Progenitor cell of endocrine pancreas (in vitro differentiated cells): ENCODE measurements around the gene OR3A3. TPM values are rescaled to one million over a fixed set of nuclear protein-coding genes. Genes with fewer than 3 reads are reported as not detected.
"Not testable (repeated sequence)": the region's sequence is repeated elsewhere in the genome, so short reads cannot be mapped to it uniquely, and the experiment has no call there.

Experiments
- DNase-seq: peaks from one replicate; pipeline ENCODE4 v3.0.0; 2021; ENCODE audit warnings: low spot score; ENCODE audit not compliant: unreplicated experiment
- H3K27ac Mint-ChIP-seq: 2 replicates; pipeline ENCODE4 v1.8.0; 2021; ENCODE audit warnings: mild to moderate bottlenecking, moderate library complexity, mixed read lengths
- H3K27me3 Mint-ChIP-seq: 2 replicates; pipeline ENCODE4 v1.8.0; 2021; ENCODE audit warnings: mixed read lengths
- H3K36me3 Mint-ChIP-seq: 2 replicates; pipeline ENCODE4 v1.8.0; 2022; ENCODE audit warnings: mixed read lengths; ENCODE audit not compliant: insufficient read depth
- H3K4me1 Mint-ChIP-seq: 2 replicates; pipeline ENCODE4 v1.8.0; 2021; ENCODE audit warnings: low read depth, mixed read lengths
- H3K4me3 Mint-ChIP-seq: 2 replicates; pipeline ENCODE4 v1.8.0; 2021; ENCODE audit warnings: low read depth, mild to moderate bottlenecking, moderate library complexity, mixed read lengths
- H3K9me3 Mint-ChIP-seq: 2 replicates; pipeline ENCODE4 v1.8.0; 2021; ENCODE audit warnings: low read depth, mixed read lengths
- CTCF ChIP-seq: fragments of 200-600 bp; sonication (generic); IDR thresholded peaks from one replicate; pipeline ENCODE4 v1.5.0; 2021; ENCODE audit warnings: antibody characterized with exemption, mild to moderate bottlenecking; ENCODE audit not compliant: unreplicated experiment
- total RNA-seq: library from RNA; stranded (reverse); gene quantifications from 2 replicates; pipeline ENCODE4 v1.2.1, GENCODE V29; 2021

Gene OR3A3
- total RNA-seq, 1 donor from 2014 or later: not detected

- H3K9me3 Mint-ChIP-seq: peaks cover 36% of the 10 kb centered on the region
- no peak for TF ChIP-seq CTCF
- H3K4me1 Mint-ChIP-seq: no peaks in the 10 kb centered on the region
- no peak overlapping the region for H3K27ac Mint-ChIP-seq
- no peak for DNase-seq
- peaks cover 1% of the 10 kb centered on the region for H3K36me3 Mint-ChIP-seq
- H3K4me3 Mint-ChIP-seq: no peak overlapping the region
- H3K27me3 Mint-ChIP-seq: no peaks in the 10 kb centered on the region
These were observed 4.4 kb downstream of the OR3A3 start for GRCh38 chr17:3415610-3416009.

GRCh38 chr17:3418222-3418621, 7.1 kb downstream of the OR3A3 start:
- Mint-ChIP-seq H3K27ac (no peak overlapping the region), H3K4me3 (no peak overlapping the region), H3K36me3 (no peaks in the 10 kb centered on the region), H3K4me1 (no peaks in the 10 kb centered on the region), H3K27me3 (no peaks in the 10 kb centered on the region), H3K9me3 (peaks cover 38% of the 10 kb centered on the region)
- no peak for DNase-seq
- no peak for TF ChIP-seq CTCF

DNA sequence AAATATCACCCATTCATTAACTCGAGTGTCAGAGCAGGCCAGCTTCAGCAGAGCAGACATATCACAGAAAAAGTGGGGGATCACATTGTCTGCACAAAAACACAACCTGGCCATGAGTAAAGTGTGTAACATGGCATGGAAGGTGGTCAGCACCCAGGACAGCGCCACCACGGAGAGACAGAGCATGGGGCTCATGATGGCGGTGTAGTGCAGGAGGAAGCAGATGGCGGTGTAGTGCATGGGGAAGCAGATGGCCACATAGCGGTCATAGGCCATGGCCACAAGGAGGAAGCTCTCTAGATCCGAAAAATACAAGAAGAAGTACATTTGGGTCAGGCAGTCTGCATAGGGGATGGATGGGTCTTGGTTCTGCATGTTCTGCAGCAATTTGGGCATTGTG, 22.0 kb downstream of the OR3A3 start:
- H3K36me3 Mint-ChIP-seq, H3K4me1 Mint-ChIP-seq, H3K27me3 Mint-ChIP-seq, H3K27ac Mint-ChIP-seq, H3K4me3 Mint-ChIP-seq, DNase-seq: not testable (repeated sequence)
- H3K9me3 Mint-ChIP-seq: peaks cover 33% of the 10 kb centered on the region

DNA sequence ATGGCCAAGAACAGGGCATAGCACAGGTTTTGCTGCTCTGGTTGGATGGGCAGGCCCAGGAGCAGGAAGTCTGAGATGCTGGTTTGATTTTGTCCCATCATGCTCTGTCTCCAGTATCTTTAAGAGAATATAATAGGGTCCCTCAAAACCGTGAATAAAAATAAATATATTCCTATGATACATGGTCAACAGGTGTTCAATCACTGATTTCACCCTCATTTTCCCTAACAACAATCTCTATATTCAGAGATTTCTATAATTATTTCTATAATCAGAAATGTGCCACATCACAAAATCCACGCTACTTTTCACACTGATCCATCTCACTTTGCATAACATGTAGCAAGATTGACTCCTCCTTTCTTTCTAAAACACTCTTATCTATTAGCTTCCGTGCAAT, 22.6 kb downstream of the OR3A3 start, which contains the start of gene OR1E2:
OR1E2 (minus strand) TSS at position 101 of the 400 bp plus-strand sequence; CDS start at position 101, 0 bp downstream.
- H3K36me3 Mint-ChIP-seq: no peaks in the 10 kb centered on the region
- H3K4me1 Mint-ChIP-seq: no peaks in the 10 kb centered on the region
- H3K9me3 Mint-ChIP-seq: peaks cover 28% of the 10 kb centered on the region
- no peak for TF ChIP-seq CTCF
- DNase-seq: no peak
- no peak within 1 kb of the TSS for H3K4me3 Mint-ChIP-seq
- no peak within 1 kb of the TSS for H3K27ac Mint-ChIP-seq
- peaks cover 10% of the 10 kb centered on the region for H3K27me3 Mint-ChIP-seq

GRCh38 chr17:3438368-3438767, 27.2 kb downstream of the OR3A3 start:
- DNase-seq: no peak
- Mint-ChIP-seq H3K9me3 (peaks cover 1% of the 10 kb centered on the region), H3K27me3 (peaks cover 33% of the 10 kb centered on the region), H3K4me3 (no peak overlapping the region), H3K27ac (no peak overlapping the region), H3K4me1 (no peaks in the 10 kb centered on the region), H3K36me3 (no peaks in the 10 kb centered on the region)
- TF ChIP-seq CTCF: no peak

DNA sequence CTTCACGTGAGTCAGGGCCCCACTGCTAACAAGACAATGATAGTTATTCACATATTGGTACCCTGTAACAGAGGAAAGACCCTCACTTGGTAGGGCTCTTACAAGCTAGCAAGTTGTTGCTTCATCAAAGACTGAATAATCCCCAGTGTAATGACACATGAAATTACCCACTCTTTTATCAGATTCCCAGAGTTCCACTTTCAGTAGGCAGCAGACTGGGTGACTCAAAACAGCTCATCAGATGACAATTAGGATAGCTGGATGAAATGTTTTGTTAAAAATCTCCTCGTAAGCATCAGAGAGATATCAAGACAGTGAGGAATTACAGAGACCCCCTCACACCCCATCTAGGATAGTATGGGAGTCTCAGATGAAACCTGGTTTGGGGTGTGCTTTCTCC, 29.3 kb downstream of the OR3A3 start:
- H3K27ac Mint-ChIP-seq: no peak overlapping the region
- no peaks in the 10 kb centered on the region for H3K36me3 Mint-ChIP-seq
- no peaks in the 10 kb centered on the region for H3K4me1 Mint-ChIP-seq
- no peak overlapping the region for H3K4me3 Mint-ChIP-seq
- no peaks in the 10 kb centered on the region for H3K9me3 Mint-ChIP-seq
- no peak for DNase-seq
- no peak for TF ChIP-seq CTCF
- peaks cover 42% of the 10 kb centered on the region for H3K27me3 Mint-ChIP-seq
